BLaER1 (cell line): Measurements from ENCODE around the gene RPS6KC1.
A peak's percentile ranks its signal among the peaks of the same experiment; 100 is the strongest.
"Not testable (repeated sequence)": the region's sequence is repeated elsewhere in the genome, so short reads cannot be mapped to it uniquely, and the experiment has no call there.

Source experiments
- H3K27ac ChIP-seq: shearing (Covaris generic); formaldehyde crosslinking; 2 replicates; pipeline ENCODE4 v1.8.1; 2022
- H3K27me3 ChIP-seq: shearing (Covaris generic); formaldehyde crosslinking; 2 replicates; pipeline ENCODE4 v1.8.1; 2022
- H3K36me3 ChIP-seq: shearing (Covaris generic); formaldehyde crosslinking; 2 replicates; pipeline ENCODE4 v1.8.1; 2022
- H3K4me1 ChIP-seq: shearing (Covaris generic); formaldehyde crosslinking; 2 replicates; pipeline ENCODE4 v1.8.1; 2022
- H3K4me2 ChIP-seq: shearing (Covaris generic); formaldehyde crosslinking; 2 replicates; pipeline ENCODE4 v1.8.1; 2022
- H3K4me3 ChIP-seq: shearing (Covaris generic); formaldehyde crosslinking; 2 replicates; pipeline ENCODE4 v1.8.1; 2022
- H3K9ac ChIP-seq: shearing (Covaris generic); formaldehyde crosslinking; 2 replicates; pipeline ENCODE4 v1.8.1; 2022
- H3K9me3 ChIP-seq: shearing (Covaris generic); formaldehyde crosslinking; 2 replicates; pipeline ENCODE4 v1.8.1; 2022
- H4K20me1 ChIP-seq: shearing (Covaris generic); formaldehyde crosslinking; 2 replicates; pipeline ENCODE4 v1.8.1; 2022
- Cebpa-rat ChIP-seq: shearing (Covaris generic); IDR thresholded peaks from 2 replicates; pipeline ENCODE4 v1.8.1; 2022

Gene RPS6KC1

GRCh38 chr1:213138892-213139291, 87.9 kb downstream of the RPS6KC1 start:
- Histone ChIP-seq H4K20me1 (no peaks in the 10 kb centered on the region), H3K4me2 (no peak overlapping the region), H3K27ac (no peak overlapping the region), H3K9ac (no peak overlapping the region), H3K27me3 (no peaks in the 10 kb centered on the region), H3K36me3 (no peaks in the 10 kb centered on the region), H3K4me3 (no peak overlapping the region), H3K9me3 (no peaks in the 10 kb centered on the region), H3K4me1 (no peaks in the 10 kb centered on the region)
- TF ChIP-seq Cebpa-rat = no peak

- Histone ChIP-seq H3K9me3 (peaks cover 14% of the 10 kb centered on the region), H3K4me3 (no peak overlapping the region), H3K4me1 (no peaks in the 10 kb centered on the region), H3K27me3 (no peaks in the 10 kb centered on the region), H3K9ac (no peak overlapping the region), H3K27ac (no peak overlapping the region), H3K36me3 (no peaks in the 10 kb centered on the region), H3K4me2 (no peak overlapping the region), H4K20me1 (no peaks in the 10 kb centered on the region)
- TF ChIP-seq Cebpa-rat = no peak
Observed at GRCh38 chr1:213148905-213149304, 97.9 kb downstream of the RPS6KC1 start.

GRCh38 chr1:213150090-213150489, 99.0 kb downstream of the RPS6KC1 start:
- H3K27ac ChIP-seq, H3K4me1 ChIP-seq, H3K9ac ChIP-seq, H3K4me2 ChIP-seq, H3K27me3 ChIP-seq, H4K20me1 ChIP-seq, H3K36me3 ChIP-seq, H3K4me3 ChIP-seq: not testable (repeated sequence)
- H3K9me3 ChIP-seq = peaks cover 17% of the 10 kb centered on the region

GRCh38 chr1:213154056-213154685, 103.1 kb downstream of the RPS6KC1 start:
- Histone ChIP-seq H3K36me3 (no peaks in the 10 kb centered on the region), H3K9me3 (peaks cover 20% of the 10 kb centered on the region), H3K9ac (no peak overlapping the region), H3K27me3 (no peaks in the 10 kb centered on the region), H3K4me2 (no peak overlapping the region), H3K4me3 (no peak overlapping the region), H3K4me1 (no peaks in the 10 kb centered on the region), H4K20me1 (no peaks in the 10 kb centered on the region), H3K27ac (no peak overlapping the region)
- TF ChIP-seq Cebpa-rat = no peak

GRCh38 chr1:213159376-213159775, 108.3 kb downstream of the RPS6KC1 start:
- Histone ChIP-seq H3K27ac (no peak overlapping the region), H4K20me1 (no peaks in the 10 kb centered on the region), H3K4me3 (no peak overlapping the region), H3K36me3 (0 out of 2 replicates have a peak, but pooled peaks cover 1% of the 10 kb centered on the region), H3K4me1 (peaks cover 17% of the 10 kb centered on the region), H3K9me3 (0 out of 2 replicates have a peak, but pooled peaks cover 8% of the 10 kb centered on the region), H3K4me2 (no peak overlapping the region), H3K9ac (no peak overlapping the region), H3K27me3 (no peaks in the 10 kb centered on the region)
- no peak for TF ChIP-seq Cebpa-rat

GRCh38 chr1:213160442-213160841, 109.4 kb downstream of the RPS6KC1 start:
- not testable (repeated sequence) for H3K4me3 ChIP-seq, H3K9ac ChIP-seq, H3K27ac ChIP-seq, H3K4me2 ChIP-seq, H3K27me3 ChIP-seq, H3K9me3 ChIP-seq, H3K36me3 ChIP-seq, H4K20me1 ChIP-seq
- H3K4me1 ChIP-seq = peaks cover 17% of the 10 kb centered on the region

- Histone ChIP-seq H4K20me1 (no peaks in the 10 kb centered on the region), H3K27me3 (no peaks in the 10 kb centered on the region), H3K4me3 (no peak overlapping the region), H3K27ac (no peak overlapping the region), H3K9ac (no peak overlapping the region), H3K36me3 (0 out of 2 replicates have a peak, but pooled peaks cover 3% of the 10 kb centered on the region), H3K4me2 (0 out of 2 replicates have a peak overlapping the region, but pooled peaks have one; percentile 44), H3K4me1 (peaks cover 17% of the 10 kb centered on the region), H3K9me3 (no peaks in the 10 kb centered on the region)
- no peak for TF ChIP-seq Cebpa-rat
Observed at GRCh38 chr1:213162338-213162737, 111.3 kb downstream of the RPS6KC1 start.

- H3K27ac ChIP-seq = no peak overlapping the region
- no peak overlapping the region for H3K4me3 ChIP-seq
- H3K27me3 ChIP-seq = no peaks in the 10 kb centered on the region
- no peak overlapping the region for H3K9ac ChIP-seq
- H3K9me3 ChIP-seq = no peaks in the 10 kb centered on the region
- no peak for TF ChIP-seq Cebpa-rat
- peak overlapping the region; percentile 44 for H3K4me2 ChIP-seq
- H3K36me3 ChIP-seq = 0 out of 2 replicates have a peak, but pooled peaks cover 3% of the 10 kb centered on the region
- H3K4me1 ChIP-seq = peaks cover 17% of the 10 kb centered on the region
- H4K20me1 ChIP-seq = no peaks in the 10 kb centered on the region
Observed at GRCh38 chr1:213162862-213163261, 111.8 kb downstream of the RPS6KC1 start.

- peak overlapping the region; percentile 44 for H3K4me2 ChIP-seq
- no peaks in the 10 kb centered on the region for H4K20me1 ChIP-seq
- no peak for TF ChIP-seq Cebpa-rat
- peaks cover 17% of the 10 kb centered on the region for H3K4me1 ChIP-seq
- no peaks in the 10 kb centered on the region for H3K27me3 ChIP-seq
- H3K27ac ChIP-seq = no peak overlapping the region
- H3K9ac ChIP-seq = no peak overlapping the region
- no peak overlapping the region for H3K4me3 ChIP-seq
- 0 out of 2 replicates have a peak, but pooled peaks cover 3% of the 10 kb centered on the region for H3K36me3 ChIP-seq
- no peaks in the 10 kb centered on the region for H3K9me3 ChIP-seq
Observed at GRCh38 chr1:213163278-213163711, 112.3 kb downstream of the RPS6KC1 start.

GRCh38 chr1:213164561-213164960, 113.5 kb downstream of the RPS6KC1 start:
- no peak for TF ChIP-seq Cebpa-rat
- H3K4me1 ChIP-seq = peaks cover 17% of the 10 kb centered on the region
- no peak overlapping the region for H3K27ac ChIP-seq
- no peak overlapping the region for H3K4me2 ChIP-seq
- no peak overlapping the region for H3K9ac ChIP-seq
- H3K9me3 ChIP-seq = no peaks in the 10 kb centered on the region
- no peak overlapping the region for H3K4me3 ChIP-seq
- H4K20me1 ChIP-seq = no peaks in the 10 kb centered on the region
- H3K36me3 ChIP-seq = 0 out of 2 replicates have a peak, but pooled peaks cover 3% of the 10 kb centered on the region
- H3K27me3 ChIP-seq = no peaks in the 10 kb centered on the region

GRCh38 chr1:213166852-213167251, 115.8 kb downstream of the RPS6KC1 start:
- H3K4me1 ChIP-seq = peaks cover 17% of the 10 kb centered on the region
- H3K9me3 ChIP-seq = no peaks in the 10 kb centered on the region
- no peak overlapping the region for H3K4me2 ChIP-seq
- H4K20me1 ChIP-seq = no peaks in the 10 kb centered on the region
- H3K27ac ChIP-seq = no peak overlapping the region
- no peaks in the 10 kb centered on the region for H3K27me3 ChIP-seq
- no peak overlapping the region for H3K9ac ChIP-seq
- no peak overlapping the region for H3K4me3 ChIP-seq
- TF ChIP-seq Cebpa-rat = no peak
- H3K36me3 ChIP-seq = 0 out of 2 replicates have a peak, but pooled peaks cover 3% of the 10 kb centered on the region
